ENCODE measurements around the gene OAF. TPM values are rescaled to one million over a fixed set of nuclear protein-coding genes. Genes with fewer than 3 reads are reported as not detected.

Gene OAF
- total RNA-seq, 1 experiment from 2014 or later = 97.1 TPM

DNA sequence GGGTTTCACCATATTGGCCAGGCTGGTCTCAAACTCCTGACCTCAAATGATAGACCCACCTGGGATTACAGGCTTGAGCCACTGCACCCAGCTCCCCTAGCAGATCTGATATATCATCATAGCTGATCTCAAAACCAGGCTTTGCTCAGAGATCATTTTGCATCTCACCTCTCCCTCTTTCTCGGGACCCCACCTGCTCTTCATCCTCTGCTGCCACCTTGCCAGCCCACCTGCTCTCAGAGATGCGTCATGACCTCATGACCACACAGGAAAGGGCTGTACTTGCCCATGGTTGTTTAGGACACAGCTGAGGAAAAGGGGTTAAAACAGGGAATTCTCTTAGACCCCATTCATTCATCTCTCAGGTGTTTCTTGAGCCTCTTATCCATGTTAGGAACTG, 56.5 kb downstream of the OAF start:
- Histone ChIP-seq H3K9me3 (ENCODE audit: low read length) (no peaks in the 10 kb centered on the region), H3F3A (ENCODE audit: low read length, unreplicated experiment) (no peaks in the 10 kb centered on the region), H3K9ac (ENCODE audit: low read length) (no peak overlapping the region), H3K36me3 (ENCODE audit: low read depth, low read length) (no peaks in the 10 kb centered on the region), H4K20me1 (ENCODE audit: low read length) (no peaks in the 10 kb centered on the region), H3K27me3 (ENCODE audit: low read length) (peaks cover 51% of the 10 kb centered on the region), H3K4me2 (ENCODE audit: low read length) (no peak overlapping the region), H3K4me3 (ENCODE audit: low read length) (no peak overlapping the region), H3K79me2 (ENCODE audit: low read length) (no peaks in the 10 kb centered on the region), H3K4me1 (ENCODE audit: insufficient read depth, low read length) (peaks cover 6% of the 10 kb centered on the region), H2AFZ (ENCODE audit: low read length) (no peak overlapping the region), H3K27ac (ENCODE audit: low read length) (no peak overlapping the region), H3K9me2 (replicated peaks; ENCODE audit: low read length) (no peaks in the 10 kb centered on the region)
- ATAC-seq = no peak
- BruUV-seq (replicated peaks) = no TSS peak
- intact Hi-C loops (cut with micrococcal nuclease) = no loop called here
- CTCF ChIA-PET = no interaction called here
- DNase-seq = no peak
- TF ChIP-seq CTCF (conservative IDR thresholded peaks at IDR 0.05; ENCODE audit: low read depth, low read length) (no peak), EZH2 (IDR thresholded peaks at IDR 0.05; ENCODE audit: low read length, unreplicated experiment) (no peak), EZH2phosphoT487 (IDR thresholded peaks at IDR 0.05; ENCODE audit: borderline replicate concordance, low read length) (no peak)
- POLR2A ChIA-PET (ENCODE audit: unreplicated experiment) = no interaction called here

DNA sequence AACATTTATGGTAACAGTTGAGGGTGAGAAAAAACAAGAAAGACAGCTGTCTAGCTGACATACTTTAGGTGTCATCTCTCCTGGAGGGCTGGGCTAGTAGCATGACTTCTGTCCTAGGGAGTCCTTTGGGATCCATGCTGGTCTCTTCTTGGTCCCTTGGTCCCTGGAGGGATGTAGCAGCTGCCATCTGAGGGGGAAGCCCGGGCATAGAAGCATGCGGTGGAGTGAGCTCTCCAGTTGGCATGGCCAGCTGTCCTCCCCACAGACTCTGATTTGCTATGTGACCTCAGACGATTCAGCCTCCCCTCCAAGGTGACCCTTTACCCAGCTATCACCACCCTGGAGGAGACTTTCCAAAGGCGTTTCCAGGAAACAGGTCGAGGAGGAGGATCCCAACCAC, 57.9 kb downstream of the OAF start:
- no peaks in the 10 kb centered on the region for H3K36me3 ChIP-seq (ENCODE audit: low read depth, low read length)
- H3K4me3 ChIP-seq (ENCODE audit: low read length) = no peak overlapping the region
- DNase-seq = no peak
- no peak overlapping the region for H2AFZ ChIP-seq (ENCODE audit: low read length)
- no TSS peak for BruUV-seq (replicated peaks)
- no peaks in the 10 kb centered on the region for H3F3A ChIP-seq (ENCODE audit: low read length, unreplicated experiment)
- H3K9me3 ChIP-seq (ENCODE audit: low read length) = no peaks in the 10 kb centered on the region
- no peak overlapping the region for H3K27ac ChIP-seq (ENCODE audit: low read length)
- H3K9ac ChIP-seq (ENCODE audit: low read length) = no peak overlapping the region
- peaks cover 10% of the 10 kb centered on the region for H3K4me1 ChIP-seq (ENCODE audit: insufficient read depth, low read length)
- ATAC-seq = no peak
- intact Hi-C loops (cut with micrococcal nuclease) = no loop called here
- no peaks in the 10 kb centered on the region for H3K9me2 ChIP-seq (replicated peaks; ENCODE audit: low read length)
- ChIA-PET CTCF (no interaction called here), POLR2A (ENCODE audit: unreplicated experiment) (no interaction called here)
- TF ChIP-seq CTCF (conservative IDR thresholded peaks at IDR 0.05; ENCODE audit: low read depth, low read length) (no peak), EZH2 (IDR thresholded peaks at IDR 0.05; ENCODE audit: low read length, unreplicated experiment) (no peak), EZH2phosphoT487 (IDR thresholded peaks at IDR 0.05; ENCODE audit: borderline replicate concordance, low read length) (no peak)
- H3K4me2 ChIP-seq (ENCODE audit: low read length) = no peak overlapping the region
- no peaks in the 10 kb centered on the region for H4K20me1 ChIP-seq (ENCODE audit: low read length)
- no peaks in the 10 kb centered on the region for H3K79me2 ChIP-seq (ENCODE audit: low read length)
- H3K27me3 ChIP-seq (ENCODE audit: low read length) = peaks cover 48% of the 10 kb centered on the region

- no peaks in the 10 kb centered on the region for H3K36me3 ChIP-seq (ENCODE audit: low read depth, low read length)
- intact Hi-C loops (cut with micrococcal nuclease) = no loop called here
- no peaks in the 10 kb centered on the region for H3F3A ChIP-seq (ENCODE audit: low read length, unreplicated experiment)
- H3K9me3 ChIP-seq (ENCODE audit: low read length) = no peaks in the 10 kb centered on the region
- no peaks in the 10 kb centered on the region for H3K79me2 ChIP-seq (ENCODE audit: low read length)
- no peaks in the 10 kb centered on the region for H3K9me2 ChIP-seq (replicated peaks; ENCODE audit: low read length)
- peaks cover 10% of the 10 kb centered on the region for H3K4me1 ChIP-seq (ENCODE audit: insufficient read depth, low read length)
- no peak for TF ChIP-seq EZH2 (IDR thresholded peaks at IDR 0.05; ENCODE audit: low read length, unreplicated experiment)
- TF ChIP-seq EZH2phosphoT487 (IDR thresholded peaks at IDR 0.05; ENCODE audit: borderline replicate concordance, low read length) = no peak
- TF ChIP-seq CTCF (conservative IDR thresholded peaks at IDR 0.05; ENCODE audit: low read depth, low read length) = no peak
- H3K27me3 ChIP-seq (ENCODE audit: low read length) = peaks cover 35% of the 10 kb centered on the region
- ChIA-PET POLR2A (ENCODE audit: unreplicated experiment) (interaction anchor here (0.7 kb wide), 1 partner anchor 34 kb away, joined by 4 read pairs; no protein-coding TSS in a partner anchor), CTCF (no interaction called here)
- H3K4me3 ChIP-seq (ENCODE audit: low read length) = no peak overlapping the region
- BruUV-seq (replicated peaks) = no TSS peak
- H3K27ac ChIP-seq (ENCODE audit: low read length) = no peak overlapping the region
- H3K4me2 ChIP-seq (ENCODE audit: low read length) = no peak overlapping the region
- no peaks in the 10 kb centered on the region for H4K20me1 ChIP-seq (ENCODE audit: low read length)
- DNase-seq (no peak), ATAC-seq (no peak)
- H3K9ac ChIP-seq (ENCODE audit: low read length) = no peak overlapping the region
- no peak overlapping the region for H2AFZ ChIP-seq (ENCODE audit: low read length)
These were observed 59.6 kb downstream of the OAF start for GRCh38 chr11:120270386-120270785.
